NCI-H1105 (cell line): ENCODE measurements around the gene ARHGEF40.
"Not testable (repeated sequence)": the region's sequence is repeated elsewhere in the genome, so short reads cannot be mapped to it uniquely, and the experiment has no call there.

ENCODE experiments used
- DNase-seq: peaks from one replicate; lab custom pipeline; 2025; lab: John Stamatoyannopoulos, UW

Gene ARHGEF40

GRCh38 chr14:21039585-21040369, 30.3 kb upstream of the ARHGEF40 start:
- peak; percentile 30 for DNase-seq

GRCh38 chr14:21040370-21040925, 29.7 kb upstream of the ARHGEF40 start:
- no peak for DNase-seq

GRCh38 chr14:21040941-21041340, 29.2 kb upstream of the ARHGEF40 start:
- not testable (repeated sequence) for DNase-seq

GRCh38 chr14:21041676-21042433, 28.2 kb upstream of the ARHGEF40 start, which contains the start of gene RNASE7:
Gene RNASE7, plus strand, starts transcription at chr14:21042362. Its CDS starts 631 bp downstream, at chr14:21042993.
- no peak for DNase-seq

- DNase-seq: no peak
Measured at GRCh38 chr14:21042918-21043317, 27.2 kb upstream of the ARHGEF40 start.

- DNase-seq: no peak
Measured at GRCh38 chr14:21043387-21043973, 26.6 kb upstream of the ARHGEF40 start.

- DNase-seq: peak; percentile 19
Measured at GRCh38 chr14:21043974-21044618, 26.0 kb upstream of the ARHGEF40 start.

- no peak for DNase-seq
Measured at GRCh38 chr14:21047378-21047781, 22.7 kb upstream of the ARHGEF40 start.

GRCh38 chr14:21048638-21049037, 21.5 kb upstream of the ARHGEF40 start:
- no peak for DNase-seq

GRCh38 chr14:21049271-21049673, 20.8 kb upstream of the ARHGEF40 start:
- DNase-seq: no peak

GRCh38 chr14:21050597-21050996, 19.5 kb upstream of the ARHGEF40 start:
- no peak for DNase-seq

- DNase-seq: no peak
Measured at GRCh38 chr14:21053184-21054122, 16.7 kb upstream of the ARHGEF40 start.

GRCh38 chr14:21054123-21054767, 15.9 kb upstream of the ARHGEF40 start:
- no peak for DNase-seq

GRCh38 chr14:21054768-21055145, 15.3 kb upstream of the ARHGEF40 start:
- no peak for DNase-seq

- DNase-seq: no peak
Measured at GRCh38 chr14:21055432-21056117, 14.5 kb upstream of the ARHGEF40 start.

GRCh38 chr14:21056520-21057163, 13.5 kb upstream of the ARHGEF40 start:
- no peak for DNase-seq

- DNase-seq: no peak
Measured at GRCh38 chr14:21057803-21058675, 12.1 kb upstream of the ARHGEF40 start, which contains the start of gene RNASE8. Gene RNASE8, plus strand, starts transcription at chr14:21057822. Its CDS starts 71 bp downstream, at chr14:21057893.

GRCh38 chr14:21058903-21059302, 11.2 kb upstream of the ARHGEF40 start:
- DNase-seq: no peak
